Epithelial cell of umbilical artery (primary cell): ENCODE measurements around the gene ZNF622. TPM values are rescaled to one million over a fixed set of nuclear protein-coding genes. Genes with fewer than 3 reads are reported as not detected.

Experiments used
- total RNA-seq: library from RNA; depleted of rRNA; stranded (reverse); fragments of >200 nt; gene quantifications from 2 replicates; pipeline ENCODE4 v1.2.3, GENCODE V29; 2014

The ZNF622 gene
- total RNA-seq = 44.5 and 46.1 TPM in 2 replicates

DNA sequence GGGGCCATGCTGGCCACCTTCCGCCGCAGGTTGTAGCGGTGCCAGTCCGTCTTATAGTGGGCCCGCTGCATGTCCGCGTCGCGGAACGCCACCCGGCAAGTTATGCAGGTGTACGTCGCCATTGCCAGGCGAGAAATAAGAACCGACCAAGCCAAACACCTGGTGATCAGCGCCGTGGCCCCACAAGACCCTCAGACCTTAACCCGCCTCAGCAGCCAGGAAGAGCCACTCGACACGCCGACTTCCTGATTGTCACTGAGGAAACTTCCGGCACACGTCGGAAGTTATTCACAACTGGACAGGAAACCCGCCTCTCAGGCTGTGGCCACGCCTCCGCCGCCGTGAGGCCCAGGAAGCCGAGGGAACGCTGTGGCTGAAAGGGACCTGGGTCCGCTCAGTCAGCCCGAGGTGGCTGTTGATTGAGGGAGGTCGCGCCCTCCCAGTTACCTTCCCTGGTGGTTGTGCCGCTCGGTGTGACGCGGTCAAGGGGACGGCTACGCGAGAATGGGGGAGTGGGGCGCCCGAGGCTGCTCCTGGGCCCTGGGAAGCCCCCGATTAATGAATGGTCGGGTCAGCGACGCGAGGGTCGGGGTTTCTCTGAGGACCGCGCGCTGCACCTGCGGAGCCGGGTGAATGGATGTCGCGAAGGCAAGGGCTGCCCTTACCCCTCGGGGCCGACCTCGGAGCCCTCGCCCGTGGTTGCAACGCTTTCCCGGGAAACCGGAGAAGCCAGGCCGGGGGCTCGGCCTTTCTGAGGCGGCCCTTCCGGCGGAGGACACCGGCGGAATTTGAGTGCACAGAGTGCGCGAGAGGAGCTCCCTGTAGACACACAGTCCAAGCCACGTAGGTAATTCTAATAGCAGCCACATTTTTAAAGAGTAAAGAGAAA is at the start of gene ZNF622:
TSS of gene ZNF622 (minus strand) at position 257 of the 889 bp plus-strand sequence. CDS start at position 122, 135 bp downstream.

Other genes with a start within 250 kb of the ZNF622 start
- under 0.01 and 0.15 TPM in 2 replicates for gene RETREG1, start 151.2 kb upstream of the ZNF622 start, total RNA-seq